ENCODE data around the gene CCDC188. TPM values are rescaled to one million over a fixed set of nuclear protein-coding genes. Genes with fewer than 3 reads are reported as not detected.

CCDC188 gene
- total RNA-seq, 6 experiments from 2014 or later: not detected

- DNase-seq: no peak
- 92% methylated on average over 19 of the region's 22 CpGs for WGBS (ENCODE audit: insufficient coverage, low coverage, low lambda C conversion rate, missing lambda C conversion rate)
- Histone ChIP-seq H3K27ac (no peak overlapping the region), H3K27me3 (no peaks in the 10 kb centered on the region), H3K4me3 (no peak overlapping the region), H3K9me3 (no peaks in the 10 kb centered on the region), H3K4me1 (peaks cover 3 to 39% (median 18%) of the 10 kb centered on the region in 4 donors), H3K36me3 (peaks cover 0 to 34% (median 9%) of the 10 kb centered on the region in 4 donors)
- no peak for ATAC-seq
- intact Hi-C loops (cut with DNase I): no loop called here
- no peak for TF ChIP-seq POLR2A (IDR thresholded peaks at IDR 0.05)
- TF ChIP-seq CTCF (IDR thresholded peaks at IDR 0.05): no peak
Measured at GRCh38 chr22:20121856-20122415, 28.9 kb downstream of the CCDC188 start.

- TF ChIP-seq CTCF (IDR thresholded peaks at IDR 0.05): no peak
- TF ChIP-seq POLR2A (IDR thresholded peaks at IDR 0.05): no peak
- H3K27me3 ChIP-seq: no peaks in the 10 kb centered on the region
- DNase-seq: peak in 2 of 3 donors; percentile 6 to 32
- H3K9me3 ChIP-seq: no peaks in the 10 kb centered on the region
- peak overlapping the region; percentile 73 to 92 (median 81) for H3K4me3 ChIP-seq
- no peak for ATAC-seq
- intact Hi-C loops (cut with DNase I): loop anchor here (10.0 kb wide), 1 partner anchor 144 kb away; no protein-coding TSS in a partner anchor
- peak overlapping the region in 1 of 3 donors; percentile 60 for H3K27ac ChIP-seq
- 8% methylated on average over 7 of the region's 8 CpGs for WGBS (ENCODE audit: insufficient coverage, low coverage, low lambda C conversion rate, missing lambda C conversion rate)
- H3K36me3 ChIP-seq: peaks cover 0 to 50% (median 10%) of the 10 kb centered on the region in 4 donors
- H3K4me1 ChIP-seq: peaks cover 0 to 24% (median 11%) of the 10 kb centered on the region in 4 donors
Measured at GRCh38 chr22:20118300-20119020, 32.4 kb downstream of the CCDC188 start.

- ATAC-seq: peak in 1 of 4 donors; percentile 1
- no peaks in the 10 kb centered on the region for H3K27me3 ChIP-seq
- peak overlapping the region in 1 of 3 donors; percentile 60 for H3K27ac ChIP-seq
- H3K4me1 ChIP-seq: peaks cover 0 to 24% (median 11%) of the 10 kb centered on the region in 4 donors
- no peaks in the 10 kb centered on the region for H3K9me3 ChIP-seq
- 0% methylated on average over 24 of the region's 66 CpGs for WGBS (ENCODE audit: insufficient coverage, low coverage, low lambda C conversion rate, missing lambda C conversion rate)
- DNase-seq: peak in 2 of 3 donors; percentile 53 to 66
- peak overlapping the region; percentile 73 to 92 (median 81) for H3K4me3 ChIP-seq
- TF ChIP-seq CTCF (IDR thresholded peaks at IDR 0.05) (no peak), POLR2A (IDR thresholded peaks at IDR 0.05) (no peak)
- peaks cover 0 to 54% (median 12%) of the 10 kb centered on the region in 4 donors for H3K36me3 ChIP-seq
- intact Hi-C loops (cut with DNase I): loop anchor here (10.0 kb wide), 1 partner anchor 143 kb away; no protein-coding TSS in a partner anchor
Measured at GRCh38 chr22:20117633-20118299, 33.1 kb downstream of the CCDC188 start.

- H3K27ac ChIP-seq: peak within 1 kb of the TSS; percentile 71 to 85 (median 81)
- peak within 1 kb of the TSS; percentile 73 to 92 (median 81) for H3K4me3 ChIP-seq
- DNase-seq (peak; percentile 97 to 98 (median 97)), ATAC-seq (peak; percentile 86 to 91 (median 87))
- intact Hi-C loops (cut with DNase I): loop anchor here (10.0 kb wide), 1 partner anchor 142 kb away; no protein-coding TSS in a partner anchor
- peak in 1 of 4 donors; percentile 18 for TF ChIP-seq CTCF (IDR thresholded peaks at IDR 0.05)
- peak; percentile 77 for TF ChIP-seq POLR2A (IDR thresholded peaks at IDR 0.05)
- no peaks in the 10 kb centered on the region for H3K9me3 ChIP-seq
- WGBS (ENCODE audit: insufficient coverage, low coverage, low lambda C conversion rate, missing lambda C conversion rate): 0% methylated on average over 2 of the region's 88 CpGs
- H3K27me3 ChIP-seq: no peaks in the 10 kb centered on the region
- peaks cover 0 to 24% (median 11%) of the 10 kb centered on the region in 4 donors for H3K4me1 ChIP-seq
- peaks cover 0 to 58% (median 15%) of the 10 kb centered on the region in 4 donors for H3K36me3 ChIP-seq
Measured at GRCh38 chr22:20116951-20117632, 33.8 kb downstream of the CCDC188 start, which contains the start of gene TRMT2A. TSS of gene TRMT2A (minus strand) at chr22:20117226. CDS start at chr22:20116906, 320 bp downstream.

Data from right lobe of liver (tissue), 6 donors.